CMK (cell line): ENCODE measurements around the gene CLIC4.
"Not testable (repeated sequence)": the region's sequence is repeated elsewhere in the genome, so short reads cannot be mapped to it uniquely, and the experiment has no call there.

Experiments used
- DNase-seq: peaks from one replicate; pipeline ENCODE4 v3.0.0-alpha.2; 2010; ENCODE audit warnings: low read depth

Gene CLIC4

GRCh38 chr1:24822887-24823286 is 77.6 kb downstream of the CLIC4 start:
- no peak for DNase-seq

DNA sequence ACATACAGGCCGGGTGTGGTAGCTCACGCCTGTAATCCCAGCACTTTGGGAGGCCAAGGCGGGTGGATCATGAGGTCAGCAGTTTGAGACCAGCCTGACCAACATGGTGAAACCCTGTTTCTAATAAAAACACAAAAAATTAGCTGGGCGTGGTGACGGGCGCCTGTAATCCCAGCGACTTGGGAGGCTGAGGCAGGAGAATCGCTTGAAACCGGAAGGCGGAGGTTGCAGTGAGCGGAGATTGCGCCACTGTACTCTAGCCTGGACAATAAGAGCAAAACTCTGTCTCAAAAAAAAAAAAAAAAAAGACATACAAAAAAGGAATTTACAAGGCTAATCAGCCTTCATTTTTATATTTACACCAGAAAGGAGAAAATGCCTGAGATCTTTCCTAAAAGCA is 78.2 kb downstream of the CLIC4 start:
- not testable (repeated sequence) for DNase-seq

DNA sequence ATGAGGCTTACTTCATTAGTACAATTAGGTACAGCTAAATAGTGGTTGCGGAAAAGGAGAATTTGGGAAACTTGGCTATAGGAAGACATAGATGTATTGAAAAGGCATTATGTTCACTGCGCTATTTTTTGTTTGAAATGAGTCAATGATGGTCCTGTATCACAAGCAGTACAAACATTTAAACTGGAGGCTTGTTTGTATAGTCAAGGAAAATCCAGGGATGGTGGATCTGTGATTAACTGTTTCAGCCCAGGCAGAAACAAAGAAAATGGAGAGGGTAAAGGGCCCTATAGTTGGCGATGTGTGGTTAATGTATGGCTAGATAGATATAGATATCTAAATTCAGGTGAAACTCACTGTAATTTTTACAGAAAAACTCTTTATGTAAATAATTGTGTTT is 79.9 kb downstream of the CLIC4 start:
- no peak for DNase-seq

DNA sequence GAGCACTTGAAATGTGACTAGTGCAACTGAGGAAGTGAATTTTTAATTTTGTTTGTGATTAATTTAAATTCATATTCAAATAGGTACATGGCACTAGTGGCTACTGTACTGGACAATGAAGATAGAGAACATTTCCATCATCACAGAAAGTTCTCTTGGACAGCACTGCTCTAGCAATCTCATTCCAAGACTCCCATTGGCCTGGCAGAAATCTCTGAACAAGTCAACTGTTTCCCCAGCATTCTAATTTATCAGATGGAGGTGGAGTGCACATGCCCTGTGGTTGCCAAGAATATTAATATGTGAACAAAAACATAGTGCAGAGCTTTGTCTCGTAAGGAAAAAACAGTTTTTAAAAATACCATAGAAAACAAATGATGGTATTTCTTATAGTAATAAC is 81.3 kb downstream of the CLIC4 start:
- DNase-seq, result no peak

GRCh38 chr1:24827379-24828135 is 82.3 kb downstream of the CLIC4 start:
- no peak for DNase-seq

- no peak for DNase-seq
These were observed 83.1 kb downstream of the CLIC4 start for GRCh38 chr1:24828183-24828886.

GRCh38 chr1:24828887-24829192 is 83.6 kb downstream of the CLIC4 start:
- DNase-seq, result no peak

- DNase-seq, result peak; percentile 52
These were observed 85.5 kb downstream of the CLIC4 start for GRCh38 chr1:24830680-24831272.

GRCh38 chr1:24841593-24841992 is 96.3 kb downstream of the CLIC4 start:
- no peak for DNase-seq

DNA sequence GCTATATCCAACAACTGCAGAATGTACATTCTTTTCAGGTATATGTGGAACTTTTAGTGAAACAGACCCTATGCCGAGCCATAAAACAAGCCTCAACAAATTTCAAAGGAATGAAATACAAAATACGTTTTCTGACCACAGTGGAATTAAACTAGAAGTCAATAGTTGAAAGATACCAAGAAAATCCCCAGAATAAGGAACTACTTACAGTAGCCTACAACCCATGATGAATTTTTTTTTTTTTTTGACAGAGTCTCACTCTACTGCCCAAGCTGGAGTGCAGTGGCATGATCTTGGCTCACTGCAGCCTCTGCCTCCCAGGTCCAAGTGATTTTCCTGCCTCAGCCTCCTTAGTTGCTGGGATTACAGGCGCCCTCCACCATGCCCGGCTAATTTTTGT is 101.4 kb downstream of the CLIC4 start:
- no peak for DNase-seq

DNA sequence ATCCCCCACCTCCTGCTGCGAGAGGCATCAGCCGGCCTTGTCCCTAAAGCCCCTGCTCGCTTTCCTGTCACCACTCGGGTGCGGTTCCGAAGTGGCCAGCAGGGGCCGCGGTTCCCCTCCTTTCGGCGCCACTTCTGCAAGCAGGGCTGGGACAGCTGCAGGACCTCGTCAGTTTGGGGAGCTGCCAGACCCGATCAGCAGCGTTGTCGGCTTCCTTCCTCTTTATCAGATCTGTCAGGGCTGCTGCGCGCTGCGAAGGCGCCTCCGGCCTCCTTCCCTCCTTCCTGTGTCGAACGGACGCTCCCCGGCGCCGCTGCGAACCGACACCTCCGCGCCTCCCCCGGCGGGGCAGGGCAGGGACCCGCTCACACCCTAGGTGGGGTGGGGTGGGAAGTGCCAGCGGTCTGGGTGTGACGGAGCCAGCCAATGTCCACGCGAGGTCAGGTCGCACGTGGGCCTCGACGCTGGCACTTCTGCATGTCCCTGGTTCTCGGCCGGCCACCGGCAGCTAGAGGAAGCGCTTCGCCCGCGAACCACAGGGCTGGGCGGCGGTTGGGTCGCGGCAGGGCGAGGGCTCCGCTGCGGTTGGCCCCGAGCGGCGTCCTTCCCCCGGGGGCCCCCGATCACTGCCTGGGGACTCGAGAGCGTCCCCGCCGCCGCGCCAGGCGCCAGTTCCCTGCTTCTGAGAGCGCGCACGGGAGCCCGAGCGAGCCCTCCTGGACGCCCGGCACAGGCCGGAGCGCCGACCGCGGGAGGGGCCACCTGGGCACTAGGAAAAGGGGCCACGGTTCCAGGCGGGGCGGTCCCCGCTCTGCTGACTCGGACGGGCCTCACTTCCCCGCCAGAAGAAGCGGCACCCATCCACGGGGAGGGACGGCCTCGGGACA is 103.0 kb downstream of the CLIC4 start:
- DNase-seq, result peak; percentile 98

- DNase-seq, result no peak
These were observed 104.5 kb downstream of the CLIC4 start for GRCh38 chr1:24849672-24850295.

DNA sequence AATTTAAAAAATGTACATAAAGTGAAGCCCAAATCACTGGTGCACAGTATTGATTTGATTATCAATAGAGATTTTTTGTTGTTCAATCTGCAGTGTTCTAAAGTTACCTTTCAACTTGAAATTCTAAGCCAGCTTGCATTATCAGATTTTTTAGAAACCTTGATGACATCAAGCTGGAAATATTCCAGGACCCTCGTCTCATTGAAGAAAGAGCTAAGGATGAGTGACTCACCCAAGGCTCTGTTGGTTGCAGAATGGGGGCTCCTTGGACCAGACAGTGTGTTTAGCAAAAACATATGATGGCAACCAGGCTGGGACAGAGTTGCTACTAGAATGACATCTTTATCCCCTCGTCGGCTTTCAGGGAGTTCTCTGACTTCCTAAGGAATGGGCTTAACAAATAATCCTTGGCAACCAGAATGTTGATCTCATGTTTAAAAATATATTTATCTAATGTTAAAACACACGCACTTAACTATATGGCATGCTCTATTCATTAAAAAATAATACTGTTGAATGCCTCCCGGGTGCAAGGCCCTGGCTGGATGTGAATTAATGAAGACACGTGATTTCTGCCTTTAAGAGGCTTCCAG is 105.2 kb downstream of the CLIC4 start:
- no peak for DNase-seq

GRCh38 chr1:24853649-24854048 is 108.4 kb downstream of the CLIC4 start:
- DNase-seq, result no peak

DNA sequence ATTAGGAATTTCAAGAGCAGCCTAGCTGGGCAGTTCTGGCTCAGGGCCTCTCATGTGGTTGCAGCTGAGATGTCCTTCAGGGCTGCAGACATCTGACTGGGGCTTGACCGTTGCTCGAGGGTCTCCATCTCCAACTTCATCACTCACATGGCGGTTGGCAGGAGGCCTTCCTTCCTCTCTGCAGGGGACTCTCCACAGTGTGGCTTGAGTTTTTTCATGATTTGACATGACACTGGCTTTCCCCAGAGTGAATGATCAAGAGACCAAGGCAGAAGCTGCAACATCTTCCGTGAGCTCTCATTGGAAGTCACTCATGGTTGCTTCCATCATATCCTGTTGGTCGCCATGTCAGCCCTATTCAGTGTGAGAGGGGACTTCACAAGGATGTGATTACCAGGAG is 110.2 kb downstream of the CLIC4 start:
- no peak for DNase-seq

- DNase-seq, result no peak
These were observed 111.7 kb downstream of the CLIC4 start for GRCh38 chr1:24856787-24857506.

- DNase-seq, result no peak
These were observed 112.4 kb downstream of the CLIC4 start for GRCh38 chr1:24857507-24858133.

GRCh38 chr1:24858277-24858676 is 113.0 kb downstream of the CLIC4 start:
- no peak for DNase-seq

GRCh38 chr1:24859063-24860010 is 114.1 kb downstream of the CLIC4 start:
- DNase-seq, result no peak
